ENCODE data around the gene DIO3.

Gene DIO3

GRCh38 chr14:101604935-101605780 is 43.9 kb downstream of the DIO3 start:
- no peak for TF ChIP-seq ZFP3 (CRISPR knock-in tag; IDR thresholded peaks at IDR 0.05)

GRCh38 chr14:101605836-101606235 is 44.5 kb downstream of the DIO3 start:
- no peak for TF ChIP-seq POU6F1 (CRISPR knock-in tag; IDR thresholded peaks at IDR 0.05; ENCODE audit: borderline replicate concordance, low read depth)
- TF ChIP-seq TSHZ2 (CRISPR knock-in tag; IDR thresholded peaks at IDR 0.05) = no peak
- TF ChIP-seq ZNF70 (CRISPR knock-in tag; IDR thresholded peaks at IDR 0.05) = no peak
- no peak for TF ChIP-seq CSDC2 (CRISPR knock-in tag; IDR thresholded peaks at IDR 0.05)
- no peak for TF ChIP-seq ZFP30 (CRISPR knock-in tag; IDR thresholded peaks at IDR 0.05)
- no peak for TF ChIP-seq RARB (CRISPR knock-in tag; IDR thresholded peaks at IDR 0.05)
- TF ChIP-seq TOX (CRISPR knock-in tag; IDR thresholded peaks at IDR 0.05; ENCODE audit: borderline replicate concordance) = no peak
- ATAC-seq = no peak

More at GRCh38 chr14:101604935-101605780, 43.9 kb downstream of the DIO3 start:
- no peak for ATAC-seq

All from SK-N-SH treated with all-trans-retinoic acid at 6 μM for 48 hours (cell line).